HEK293 (cell line): ENCODE measurements around the gene OR2T8.

Source experiments
- CTCF ChIA-PET: fragments of 350-600 bp; formaldehyde crosslinking; extraction: SDS; loops from one replicate; lab custom pipeline; 2021; ENCODE audit warnings: antibody characterized with exemption; lab: Yijun Ruan, JAX
- POLR2A ChIA-PET: fragments of 300-600 bp; formaldehyde crosslinking; extraction: SDS; loops from one replicate; lab custom pipeline; 2020; ENCODE audit warnings: antibody characterized with exemption, inconsistent platforms; lab: Yijun Ruan, JAX
- H3K27ac ChIP-seq: fragments of 200-500 bp; sonication (Bioruptor generic); 2 replicates; pipeline ENCODE4 v1.5.1; 2014; ENCODE audit warnings: low read depth, low read length, control low read depth, inconsistent platforms; ENCODE audit errors: extremely low read depth
- H3K36me3 ChIP-seq, 2 experiments: fragments of 200-500 bp in 1 of 2; sonication (Bioruptor generic) in 1 of 2; 1 replicate in 1 of 2; 2 replicates in 1 of 2; pipeline ENCODE4 v1.5.1; 2014 to 2017; ENCODE audit warnings: inconsistent platforms in 2 of 2, low read length in 2 of 2; ENCODE audit not compliant: control insufficient read depth in 2 of 2, insufficient read depth in 1 of 2
- H3K4me1 ChIP-seq: fragments of 200-500 bp; sonication (Bioruptor generic); 2 replicates; pipeline ENCODE4 v1.5.1; 2014; ENCODE audit warnings: mild to moderate bottlenecking, low read length, inconsistent platforms; ENCODE audit not compliant: control insufficient read depth, insufficient read depth
- H3K4me3 ChIP-seq: 2 replicates; pipeline ENCODE4 v1.5.1; 2011; ENCODE audit warnings: low read depth, mild to moderate bottlenecking, control low read depth, low read length, moderate library complexity
- H3K9me3 ChIP-seq: fragments of 200-500 bp; sonication (Bioruptor generic); 2 replicates; pipeline ENCODE4 v1.5.1; 2014; ENCODE audit warnings: low read depth, low read length, inconsistent platforms; ENCODE audit not compliant: control insufficient read depth, insufficient read depth
- GFI1B ChIP-seq: fragments of 450-650 bp; formaldehyde crosslinking; IDR thresholded peaks from 2 replicates; pipeline ENCODE4 v1.5.1; 2016; ENCODE audit warnings: missing biosample characterization, missing genetic modification characterization
- ZBTB8A ChIP-seq: fragments of 450-650 bp; formaldehyde crosslinking; IDR thresholded peaks from 2 replicates; pipeline ENCODE4 v1.5.1; 2016; ENCODE audit warnings: missing biosample characterization, missing genetic modification characterization
- ZFHX2 ChIP-seq: fragments of 450-650 bp; formaldehyde crosslinking; conservative IDR thresholded peaks from 2 replicates; pipeline ENCODE4 v1.5.1; 2016; ENCODE audit warnings: missing biosample characterization, missing genetic modification characterization
- ZFP69B ChIP-seq: fragments of 450-650 bp; formaldehyde crosslinking; IDR thresholded peaks from 2 replicates; pipeline ENCODE4 v1.5.1; 2016; ENCODE audit warnings: missing biosample characterization, missing genetic modification characterization
- ZNF140 ChIP-seq: fragments of 450-650 bp; formaldehyde crosslinking; IDR thresholded peaks from 2 replicates; pipeline ENCODE4 v1.5.1; 2016; ENCODE audit warnings: missing biosample characterization, missing genetic modification characterization
- ZNF174 ChIP-seq: fragments of 450-650 bp; formaldehyde crosslinking; IDR thresholded peaks from 2 replicates; pipeline ENCODE4 v1.5.0; 2017; ENCODE audit warnings: missing biosample characterization, mild to moderate bottlenecking, missing genetic modification characterization
- ZNF202 ChIP-seq: fragments of 450-650 bp; formaldehyde crosslinking; IDR thresholded peaks from 2 replicates; pipeline ENCODE4 v1.5.1; 2016; ENCODE audit warnings: missing biosample characterization, missing genetic modification characterization, borderline replicate concordance
- ZNF221 ChIP-seq: fragments of 450-650 bp; formaldehyde crosslinking; IDR thresholded peaks from 2 replicates; pipeline ENCODE4 v1.5.1; 2017; ENCODE audit warnings: missing biosample characterization, missing genetic modification characterization, borderline replicate concordance
- ZNF23 ChIP-seq: fragments of 450-650 bp; formaldehyde crosslinking; IDR thresholded peaks from 2 replicates; pipeline ENCODE4 v1.5.1; 2016; ENCODE audit warnings: missing biosample characterization, missing genetic modification characterization, borderline replicate concordance
- ZNF24 ChIP-seq: fragments of 450-650 bp; formaldehyde crosslinking; IDR thresholded peaks from 2 replicates; pipeline ENCODE4 v1.5.1; 2016; ENCODE audit warnings: missing biosample characterization, missing genetic modification characterization
- ZNF292 ChIP-seq: fragments of 450-650 bp; formaldehyde crosslinking; IDR thresholded peaks from 2 replicates; pipeline ENCODE4 v1.5.1; 2016; ENCODE audit warnings: low read depth, missing biosample characterization, missing genetic modification characterization, borderline replicate concordance
- ZNF366 ChIP-seq: fragments of 450-650 bp; formaldehyde crosslinking; conservative IDR thresholded peaks from 2 replicates; pipeline ENCODE4 v1.5.1; 2016; ENCODE audit warnings: missing biosample characterization, missing genetic modification characterization
- ZNF391 ChIP-seq: fragments of 450-650 bp; formaldehyde crosslinking; IDR thresholded peaks from 2 replicates; pipeline ENCODE4 v1.5.1; 2016; ENCODE audit warnings: low read depth, missing biosample characterization, missing genetic modification characterization, borderline replicate concordance
- ZNF423 ChIP-seq: fragments of 450-650 bp; formaldehyde crosslinking; IDR thresholded peaks from 2 replicates; pipeline ENCODE4 v1.5.1; 2016; ENCODE audit warnings: missing biosample characterization, missing genetic modification characterization
- ZNF521 ChIP-seq: fragments of 450-650 bp; formaldehyde crosslinking; IDR thresholded peaks from 2 replicates; pipeline ENCODE4 v1.5.1; 2017; ENCODE audit warnings: missing biosample characterization, mild to moderate bottlenecking, missing genetic modification characterization
- TF ChIP-seq, protein P1 (sequence below): fragments of 450-650 bp; formaldehyde crosslinking; IDR thresholded peaks from 2 replicates; pipeline ENCODE4 v1.5.1; 2016; ENCODE audit warnings: missing biosample characterization, missing genetic modification characterization
- TF ChIP-seq, protein P2 (sequence below): fragments of 450-650 bp; formaldehyde crosslinking; IDR thresholded peaks from 2 replicates; pipeline ENCODE4 v1.5.1; 2016; ENCODE audit warnings: missing biosample characterization, missing genetic modification characterization, low read depth
- TF ChIP-seq, protein P3 (sequence below): fragments of 450-650 bp; formaldehyde crosslinking; IDR thresholded peaks from 2 replicates; pipeline ENCODE4 v1.5.1; 2016; ENCODE audit warnings: missing biosample characterization, missing genetic modification characterization
- TF ChIP-seq, protein P4 (sequence below): fragments of 450-650 bp; formaldehyde crosslinking; IDR thresholded peaks from 2 replicates; pipeline ENCODE4 v1.5.1; 2016; ENCODE audit warnings: missing biosample characterization, missing genetic modification characterization
- TF ChIP-seq, protein P5 (sequence below): fragments of 450-650 bp; formaldehyde crosslinking; IDR thresholded peaks from 2 replicates; pipeline ENCODE4 v1.5.1; 2016; ENCODE audit warnings: missing biosample characterization, missing genetic modification characterization
- TF ChIP-seq, protein P6 (sequence below): IDR thresholded peaks from 2 replicates; pipeline ENCODE4 v1.6.1; 2011; ENCODE audit warnings: mild to moderate bottlenecking, low read depth, low read length, borderline replicate concordance
- TF ChIP-seq, protein P7 (sequence below): fragments of 450-650 bp; formaldehyde crosslinking; IDR thresholded peaks from 2 replicates; pipeline ENCODE4 v1.5.1; 2016; ENCODE audit warnings: missing biosample characterization, missing genetic modification characterization

Gene OR2T8

DNA sequence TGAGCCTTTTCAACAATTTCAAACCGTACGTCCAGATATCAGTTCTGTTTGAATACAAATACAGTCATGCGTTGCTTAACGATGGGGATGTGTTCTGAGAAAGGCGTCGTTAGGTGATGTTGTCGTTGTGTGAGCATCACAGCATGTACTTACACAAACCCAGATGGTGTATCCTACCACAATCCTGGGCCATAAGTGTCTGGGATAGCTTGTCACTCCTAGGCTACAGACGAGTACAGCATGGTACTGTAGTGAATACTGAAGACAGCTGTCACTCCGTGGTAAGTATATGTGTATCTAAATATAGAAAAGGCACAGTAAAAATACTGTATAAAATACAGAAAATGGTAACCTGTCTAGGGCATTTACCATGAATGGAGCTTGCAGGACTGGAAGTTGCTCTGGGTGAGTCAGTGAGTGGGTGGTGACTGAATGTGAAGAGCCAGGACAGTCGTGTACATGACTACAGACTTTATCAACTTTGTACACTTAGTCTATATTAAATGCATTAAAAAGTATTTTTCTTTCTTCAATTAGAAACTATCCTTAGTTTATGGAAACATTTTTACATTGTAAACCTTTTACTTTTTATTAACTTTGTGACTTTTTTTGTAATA, 35.1 kb upstream of the OR2T8 start (continued):
- TF ChIP-seq, protein P1, sequence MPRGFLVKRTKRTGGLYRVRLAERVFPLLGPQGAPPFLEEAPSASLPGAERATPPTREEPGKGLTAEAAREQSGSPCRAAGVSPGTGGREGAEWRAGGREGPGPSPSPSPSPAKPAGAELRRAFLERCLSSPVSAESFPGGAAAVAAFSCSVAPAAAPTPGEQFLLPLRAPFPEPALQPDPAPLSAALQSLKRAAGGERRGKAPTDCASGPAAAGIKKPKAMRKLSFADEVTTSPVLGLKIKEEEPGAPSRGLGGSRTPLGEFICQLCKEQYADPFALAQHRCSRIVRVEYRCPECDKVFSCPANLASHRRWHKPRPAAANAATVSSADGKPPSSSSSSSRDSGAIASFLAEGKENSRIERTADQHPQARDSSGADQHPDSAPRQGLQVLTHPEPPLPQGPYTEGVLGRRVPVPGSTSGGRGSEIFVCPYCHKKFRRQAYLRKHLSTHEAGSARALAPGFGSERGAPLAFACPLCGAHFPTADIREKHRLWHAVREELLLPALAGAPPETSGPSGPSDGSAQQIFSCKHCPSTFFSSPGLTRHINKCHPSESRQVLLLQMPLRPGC (tag by site-specific recombination) = no peak
- no peak for TF ChIP-seq ZNF366 (tag by site-specific recombination)
- no peak for TF ChIP-seq ZBTB8A (tag by site-specific recombination)
- TF ChIP-seq, protein P2, sequence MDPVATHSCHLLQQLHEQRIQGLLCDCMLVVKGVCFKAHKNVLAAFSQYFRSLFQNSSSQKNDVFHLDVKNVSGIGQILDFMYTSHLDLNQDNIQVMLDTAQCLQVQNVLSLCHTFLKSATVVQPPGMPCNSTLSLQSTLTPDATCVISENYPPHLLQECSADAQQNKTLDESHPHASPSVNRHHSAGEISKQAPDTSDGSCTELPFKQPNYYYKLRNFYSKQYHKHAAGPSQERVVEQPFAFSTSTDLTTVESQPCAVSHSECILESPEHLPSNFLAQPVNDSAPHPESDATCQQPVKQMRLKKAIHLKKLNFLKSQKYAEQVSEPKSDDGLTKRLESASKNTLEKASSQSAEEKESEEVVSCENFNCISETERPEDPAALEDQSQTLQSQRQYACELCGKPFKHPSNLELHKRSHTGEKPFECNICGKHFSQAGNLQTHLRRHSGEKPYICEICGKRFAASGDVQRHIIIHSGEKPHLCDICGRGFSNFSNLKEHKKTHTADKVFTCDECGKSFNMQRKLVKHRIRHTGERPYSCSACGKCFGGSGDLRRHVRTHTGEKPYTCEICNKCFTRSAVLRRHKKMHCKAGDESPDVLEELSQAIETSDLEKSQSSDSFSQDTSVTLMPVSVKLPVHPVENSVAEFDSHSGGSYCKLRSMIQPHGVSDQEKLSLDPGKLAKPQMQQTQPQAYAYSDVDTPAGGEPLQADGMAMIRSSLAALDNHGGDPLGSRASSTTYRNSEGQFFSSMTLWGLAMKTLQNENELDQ (tag by site-specific recombination) = no peak
- no peak for TF ChIP-seq ZNF24 (tag by site-specific recombination)
- TF ChIP-seq, all 188 proteins: peak for 0

DNA sequence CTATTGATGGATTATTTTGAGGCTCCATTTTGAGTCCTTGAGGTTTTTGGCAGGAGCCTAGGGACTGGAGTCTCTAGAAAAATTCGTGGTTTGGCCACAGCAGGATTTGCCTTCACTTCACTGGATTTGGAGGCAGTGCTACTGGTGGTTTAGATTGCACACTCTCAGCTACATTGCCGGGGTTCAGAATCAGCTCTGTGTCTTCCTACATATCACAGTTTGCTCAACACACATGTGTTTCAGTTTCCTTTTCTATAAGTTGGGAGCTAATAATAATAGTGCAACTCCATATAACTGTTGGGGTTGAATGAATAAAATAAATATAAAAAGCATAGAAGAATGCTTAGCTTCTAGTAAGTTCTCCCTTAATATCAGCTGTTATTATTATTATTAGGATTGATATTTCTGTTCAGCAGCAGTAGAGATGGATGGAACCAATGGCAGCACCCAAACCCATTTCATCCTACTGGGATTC, 24.9 kb upstream of the OR2T8 start, which contains the start of gene OR2W3:
TSS of gene OR2W3 (plus strand) at position 425 of the 475 bp plus-strand sequence. CDS start at position 425, 0 bp downstream.
- ChIA-PET POLR2A (no interaction called here), CTCF (no interaction called here)
- H3K36me3 ChIP-seq = no peaks in the 10 kb centered on the region
- no peak within 1 kb of the TSS for H3K4me3 ChIP-seq
- no peak within 1 kb of the TSS for H3K27ac ChIP-seq
- no peaks in the 10 kb centered on the region for H3K4me1 ChIP-seq
- H3K9me3 ChIP-seq = no peaks in the 10 kb centered on the region
- TF ChIP-seq ZNF140 (tag by site-specific recombination) (no peak), ZNF423 (tag by site-specific recombination) (no peak), ZFP69B (tag by site-specific recombination) (no peak)

DNA sequence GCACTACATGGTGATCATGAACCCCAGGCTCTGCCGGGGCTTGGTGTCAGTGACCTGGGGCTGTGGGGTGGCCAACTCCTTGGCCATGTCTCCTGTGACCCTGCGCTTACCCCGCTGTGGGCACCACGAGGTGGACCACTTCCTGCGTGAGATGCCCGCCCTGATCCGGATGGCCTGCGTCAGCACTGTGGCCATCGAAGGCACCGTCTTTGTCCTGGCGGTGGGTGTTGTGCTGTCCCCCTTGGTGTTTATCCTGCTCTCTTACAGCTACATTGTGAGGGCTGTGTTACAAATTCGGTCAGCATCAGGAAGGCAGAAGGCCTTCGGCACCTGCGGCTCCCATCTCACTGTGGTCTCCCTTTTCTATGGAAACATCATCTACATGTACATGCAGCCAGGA, 24.1 kb upstream of the OR2T8 start:
- Histone ChIP-seq H3K27ac (no peak overlapping the region), H3K4me3 (no peak overlapping the region), H3K36me3 (no peaks in the 10 kb centered on the region), H3K9me3 (no peaks in the 10 kb centered on the region), H3K4me1 (no peaks in the 10 kb centered on the region)
- POLR2A ChIA-PET = no interaction called here
- CTCF ChIA-PET = no interaction called here
- TF ChIP-seq, protein P3, sequence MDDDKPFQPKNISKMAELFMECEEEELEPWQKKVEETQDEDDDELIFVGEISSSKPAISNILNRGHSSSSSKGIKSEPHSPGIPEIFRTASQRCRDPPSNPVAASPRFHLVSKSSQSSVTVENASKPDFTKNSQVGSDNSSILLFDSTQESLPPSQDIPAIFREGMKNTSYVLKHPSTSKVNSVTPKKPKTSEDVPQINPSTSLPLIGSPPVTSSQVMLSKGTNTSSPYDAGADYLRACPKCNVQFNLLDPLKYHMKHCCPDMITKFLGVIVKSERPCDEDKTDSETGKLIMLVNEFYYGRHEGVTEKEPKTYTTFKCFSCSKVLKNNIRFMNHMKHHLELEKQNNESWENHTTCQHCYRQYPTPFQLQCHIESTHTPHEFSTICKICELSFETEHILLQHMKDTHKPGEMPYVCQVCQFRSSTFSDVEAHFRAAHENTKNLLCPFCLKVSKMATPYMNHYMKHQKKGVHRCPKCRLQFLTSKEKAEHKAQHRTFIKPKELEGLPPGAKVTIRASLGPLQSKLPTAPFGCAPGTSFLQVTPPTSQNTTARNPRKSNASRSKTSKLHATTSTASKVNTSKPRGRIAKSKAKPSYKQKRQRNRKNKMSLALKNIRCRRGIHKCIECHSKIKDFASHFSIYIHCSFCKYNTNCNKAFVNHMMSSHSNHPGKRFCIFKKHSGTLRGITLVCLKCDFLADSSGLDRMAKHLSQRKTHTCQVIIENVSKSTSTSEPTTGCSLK (tag by site-specific recombination) = no peak
- TF ChIP-seq ZNF521 (tag by site-specific recombination) = no peak
- no peak for TF ChIP-seq ZNF391 (tag by site-specific recombination)
- TF ChIP-seq ZNF292 (tag by site-specific recombination) = no peak
- TF ChIP-seq ZNF174 (tag by site-specific recombination) = no peak
- TF ChIP-seq ZNF23 (tag by site-specific recombination) = no peak
- TF ChIP-seq, protein P4, sequence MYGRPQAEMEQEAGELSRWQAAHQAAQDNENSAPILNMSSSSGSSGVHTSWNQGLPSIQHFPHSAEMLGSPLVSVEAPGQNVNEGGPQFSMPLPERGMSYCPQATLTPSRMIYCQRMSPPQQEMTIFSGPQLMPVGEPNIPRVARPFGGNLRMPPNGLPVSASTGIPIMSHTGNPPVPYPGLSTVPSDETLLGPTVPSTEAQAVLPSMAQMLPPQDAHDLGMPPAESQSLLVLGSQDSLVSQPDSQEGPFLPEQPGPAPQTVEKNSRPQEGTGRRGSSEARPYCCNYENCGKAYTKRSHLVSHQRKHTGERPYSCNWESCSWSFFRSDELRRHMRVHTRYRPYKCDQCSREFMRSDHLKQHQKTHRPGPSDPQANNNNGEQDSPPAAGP = no peak
- TF ChIP-seq, protein P5, sequence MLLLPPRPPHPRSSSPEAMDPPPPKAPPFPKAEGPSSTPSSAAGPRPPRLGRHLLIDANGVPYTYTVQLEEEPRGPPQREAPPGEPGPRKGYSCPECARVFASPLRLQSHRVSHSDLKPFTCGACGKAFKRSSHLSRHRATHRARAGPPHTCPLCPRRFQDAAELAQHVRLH = no peak
- no peak for TF ChIP-seq ZFHX2 (tag by site-specific recombination)
- no peak for TF ChIP-seq ZNF202 (tag by site-specific recombination)
- TF ChIP-seq ZNF221 (tag by site-specific recombination) = no peak
- TF ChIP-seq, protein P6, sequence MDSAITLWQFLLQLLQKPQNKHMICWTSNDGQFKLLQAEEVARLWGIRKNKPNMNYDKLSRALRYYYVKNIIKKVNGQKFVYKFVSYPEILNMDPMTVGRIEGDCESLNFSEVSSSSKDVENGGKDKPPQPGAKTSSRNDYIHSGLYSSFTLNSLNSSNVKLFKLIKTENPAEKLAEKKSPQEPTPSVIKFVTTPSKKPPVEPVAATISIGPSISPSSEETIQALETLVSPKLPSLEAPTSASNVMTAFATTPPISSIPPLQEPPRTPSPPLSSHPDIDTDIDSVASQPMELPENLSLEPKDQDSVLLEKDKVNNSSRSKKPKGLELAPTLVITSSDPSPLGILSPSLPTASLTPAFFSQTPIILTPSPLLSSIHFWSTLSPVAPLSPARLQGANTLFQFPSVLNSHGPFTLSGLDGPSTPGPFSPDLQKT = no peak
- no peak for TF ChIP-seq GFI1B (tag by site-specific recombination)
- TF ChIP-seq, protein P7, sequence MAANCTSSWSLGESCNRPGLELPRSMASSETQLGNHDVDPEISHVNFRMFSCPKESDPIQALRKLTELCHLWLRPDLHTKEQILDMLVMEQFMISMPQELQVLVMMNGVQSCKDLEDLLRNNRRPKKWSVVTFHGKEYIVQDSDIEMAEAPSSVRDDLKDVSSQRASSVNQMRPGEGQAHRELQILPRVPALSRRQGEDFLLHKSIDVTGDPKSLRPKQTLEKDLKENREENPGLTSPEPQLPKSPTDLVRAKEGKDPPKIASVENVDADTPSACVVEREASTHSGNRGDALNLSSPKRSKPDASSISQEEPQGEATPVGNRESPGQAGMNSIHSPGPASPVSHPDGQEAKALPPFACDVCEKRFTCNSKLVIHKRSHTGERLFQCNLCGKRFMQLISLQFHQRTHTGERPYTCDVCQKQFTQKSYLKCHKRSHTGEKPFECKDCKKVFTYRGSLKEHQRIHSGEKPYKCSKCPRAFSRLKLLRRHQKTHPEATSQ (tag by site-specific recombination) = no peak
